Neural cell (in vitro differentiated cells): ENCODE data around the gene DHRS1.

Experiments used
- REST ChIP-seq: IDR thresholded peaks from 2 replicates; pipeline ENCODE4 v1.6.1; 2012; ENCODE audit warnings: borderline replicate concordance
- TAF1 ChIP-seq: IDR thresholded peaks from 2 replicates; pipeline ENCODE4 v1.6.1; 2012; ENCODE audit warnings: low read depth
- TF ChIP-seq, protein P1 (sequence below): fragments of 450-650 bp; IDR thresholded peaks from 2 replicates; pipeline ENCODE4 v1.5.1; 2014; ENCODE audit warnings: antibody characterized with exemption, mild to moderate bottlenecking, moderate library complexity; ENCODE audit not compliant: poor library complexity, severe bottlenecking

DNA sequence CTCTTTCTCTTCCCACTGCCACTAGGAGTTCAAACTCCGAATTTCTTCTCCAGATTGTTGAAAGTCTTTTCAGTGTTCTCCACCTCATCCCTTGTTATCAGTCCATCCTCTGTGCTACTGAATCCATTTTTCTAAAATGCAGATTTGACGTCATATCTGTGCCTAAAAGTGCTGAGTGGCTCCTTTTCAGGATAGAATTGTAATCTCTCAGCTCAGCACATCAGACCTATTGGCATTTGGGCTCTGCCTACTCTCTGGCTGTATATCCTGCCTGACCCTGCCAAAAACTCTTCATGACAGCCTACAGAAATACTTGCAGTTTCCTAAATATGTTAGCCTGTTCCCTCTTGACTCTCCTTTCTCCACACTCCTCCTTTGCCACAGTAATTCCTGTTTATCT is 27.1 kb downstream of the DHRS1 start:
- TF ChIP-seq REST: no peak
- TF ChIP-seq, protein P1, sequence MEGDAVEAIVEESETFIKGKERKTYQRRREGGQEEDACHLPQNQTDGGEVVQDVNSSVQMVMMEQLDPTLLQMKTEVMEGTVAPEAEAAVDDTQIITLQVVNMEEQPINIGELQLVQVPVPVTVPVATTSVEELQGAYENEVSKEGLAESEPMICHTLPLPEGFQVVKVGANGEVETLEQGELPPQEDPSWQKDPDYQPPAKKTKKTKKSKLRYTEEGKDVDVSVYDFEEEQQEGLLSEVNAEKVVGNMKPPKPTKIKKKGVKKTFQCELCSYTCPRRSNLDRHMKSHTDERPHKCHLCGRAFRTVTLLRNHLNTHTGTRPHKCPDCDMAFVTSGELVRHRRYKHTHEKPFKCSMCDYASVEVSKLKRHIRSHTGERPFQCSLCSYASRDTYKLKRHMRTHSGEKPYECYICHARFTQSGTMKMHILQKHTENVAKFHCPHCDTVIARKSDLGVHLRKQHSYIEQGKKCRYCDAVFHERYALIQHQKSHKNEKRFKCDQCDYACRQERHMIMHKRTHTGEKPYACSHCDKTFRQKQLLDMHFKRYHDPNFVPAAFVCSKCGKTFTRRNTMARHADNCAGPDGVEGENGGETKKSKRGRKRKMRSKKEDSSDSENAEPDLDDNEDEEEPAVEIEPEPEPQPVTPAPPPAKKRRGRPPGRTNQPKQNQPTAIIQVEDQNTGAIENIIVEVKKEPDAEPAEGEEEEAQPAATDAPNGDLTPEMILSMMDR: no peak
- no peak for TF ChIP-seq TAF1
